HCT116 (cell line): ENCODE measurements around the gene OOSP2.

Experiments
- CEBPB ChIP-seq: IDR thresholded peaks from 2 replicates; pipeline ENCODE4 v1.6.1; 2012; ENCODE audit warnings: low read depth
- CTCF ChIP-seq, 3 experiments: fragments of 200-600 bp in 1 of 3; sonication (generic) in 1 of 3; IDR thresholded peaks in 2 of 3; conservative IDR thresholded peaks in 1 of 3; 2 replicates each; pipeline ENCODE4 v1.5.1; 2012 to 2017; ENCODE audit warnings: low read depth in 2 of 3, low read length in 2 of 3, antibody characterized with exemption in 1 of 3, borderline replicate concordance in 1 of 3, control low read depth in 1 of 3, mild to moderate bottlenecking in 1 of 3, mixed read lengths in 1 of 3, mixed run types in 1 of 3, moderate library complexity in 1 of 3; ENCODE audit not compliant: insufficient read depth in 1 of 3
- EZH2 ChIP-seq: fragments of 200-600 bp; sonication (generic); IDR thresholded peaks from 2 replicates; pipeline ENCODE4 v1.6.1; 2017; ENCODE audit warnings: antibody characterized with exemption, mixed run types
- POLR2A ChIP-seq: IDR thresholded peaks from 2 replicates; pipeline ENCODE4 v1.7.0; 2011; ENCODE audit warnings: borderline replicate concordance; ENCODE audit not compliant: insufficient read depth, insufficient read length; ENCODE audit errors: extremely low read depth
- POLR2AphosphoS5 ChIP-seq: IDR thresholded peaks from 2 replicates; pipeline ENCODE4 v1.6.1; 2011; ENCODE audit warnings: mild to moderate bottlenecking, low read depth, low read length, moderate library complexity
- RAD21 ChIP-seq: IDR thresholded peaks from 2 replicates; pipeline ENCODE4 v1.6.1; 2012; ENCODE audit warnings: low read depth, mild to moderate bottlenecking
- SP1 ChIP-seq: IDR thresholded peaks from 2 replicates; pipeline ENCODE4 v1.6.1; 2012; ENCODE audit warnings: low read depth
- YY1 ChIP-seq: IDR thresholded peaks from 2 replicates; pipeline ENCODE4 v1.6.1; 2011; ENCODE audit warnings: low read length, low read depth, moderate library complexity, mild to moderate bottlenecking; ENCODE audit not compliant: insufficient replicate concordance; ENCODE audit errors: extremely low read depth
- ZBTB33 ChIP-seq: IDR thresholded peaks from 2 replicates; pipeline ENCODE4 v1.6.1; 2011; ENCODE audit warnings: mild to moderate bottlenecking, low read length, moderate library complexity; ENCODE audit not compliant: insufficient replicate concordance; ENCODE audit errors: extremely low read depth
- ZNF274 ChIP-seq: fragments of 200-500 bp; sonication (Bioruptor generic); IDR thresholded peaks from 2 replicates; pipeline ENCODE4 v1.6.1; 2014; ENCODE audit warnings: mild to moderate bottlenecking, low read depth, low read length, inconsistent platforms
- TF ChIP-seq, protein P1 (sequence below): IDR thresholded peaks from 2 replicates; pipeline ENCODE4 v1.6.1; 2012; ENCODE audit warnings: low read depth
- TF ChIP-seq, protein P2 (sequence below): IDR thresholded peaks from 2 replicates; pipeline ENCODE4 v1.6.1; 2012

- TF ChIP-seq RAD21 (no peak), CTCF (IDR thresholded peaks at IDR 0.05 in 2 of 3, conservative IDR thresholded peaks at IDR 0.05 in 1 of 3; ENCODE audit: borderline replicate concordance in 1 of 3, insufficient read depth in 1 of 3, low read depth in 2 of 3, low read length in 2 of 3) (no peak), ZBTB33 (no peak), SP1 (no peak), POLR2A (no peak), POLR2AphosphoS5 (no peak), CEBPB (no peak), YY1 (no peak), ZNF274 (no peak), EZH2 (no peak)
- TF ChIP-seq, protein P1, sequence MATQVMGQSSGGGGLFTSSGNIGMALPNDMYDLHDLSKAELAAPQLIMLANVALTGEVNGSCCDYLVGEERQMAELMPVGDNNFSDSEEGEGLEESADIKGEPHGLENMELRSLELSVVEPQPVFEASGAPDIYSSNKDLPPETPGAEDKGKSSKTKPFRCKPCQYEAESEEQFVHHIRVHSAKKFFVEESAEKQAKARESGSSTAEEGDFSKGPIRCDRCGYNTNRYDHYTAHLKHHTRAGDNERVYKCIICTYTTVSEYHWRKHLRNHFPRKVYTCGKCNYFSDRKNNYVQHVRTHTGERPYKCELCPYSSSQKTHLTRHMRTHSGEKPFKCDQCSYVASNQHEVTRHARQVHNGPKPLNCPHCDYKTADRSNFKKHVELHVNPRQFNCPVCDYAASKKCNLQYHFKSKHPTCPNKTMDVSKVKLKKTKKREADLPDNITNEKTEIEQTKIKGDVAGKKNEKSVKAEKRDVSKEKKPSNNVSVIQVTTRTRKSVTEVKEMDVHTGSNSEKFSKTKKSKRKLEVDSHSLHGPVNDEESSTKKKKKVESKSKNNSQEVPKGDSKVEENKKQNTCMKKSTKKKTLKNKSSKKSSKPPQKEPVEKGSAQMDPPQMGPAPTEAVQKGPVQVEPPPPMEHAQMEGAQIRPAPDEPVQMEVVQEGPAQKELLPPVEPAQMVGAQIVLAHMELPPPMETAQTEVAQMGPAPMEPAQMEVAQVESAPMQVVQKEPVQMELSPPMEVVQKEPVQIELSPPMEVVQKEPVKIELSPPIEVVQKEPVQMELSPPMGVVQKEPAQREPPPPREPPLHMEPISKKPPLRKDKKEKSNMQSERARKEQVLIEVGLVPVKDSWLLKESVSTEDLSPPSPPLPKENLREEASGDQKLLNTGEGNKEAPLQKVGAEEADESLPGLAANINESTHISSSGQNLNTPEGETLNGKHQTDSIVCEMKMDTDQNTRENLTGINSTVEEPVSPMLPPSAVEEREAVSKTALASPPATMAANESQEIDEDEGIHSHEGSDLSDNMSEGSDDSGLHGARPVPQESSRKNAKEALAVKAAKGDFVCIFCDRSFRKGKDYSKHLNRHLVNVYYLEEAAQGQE = no peak
- TF ChIP-seq, protein P2, sequence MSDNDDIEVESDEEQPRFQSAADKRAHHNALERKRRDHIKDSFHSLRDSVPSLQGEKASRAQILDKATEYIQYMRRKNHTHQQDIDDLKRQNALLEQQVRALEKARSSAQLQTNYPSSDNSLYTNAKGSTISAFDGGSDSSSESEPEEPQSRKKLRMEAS = no peak
Observed at GRCh38 chr11:59997800-59998199, 42.4 kb upstream of the OOSP2 start.
